Endothelial cell (in vitro differentiated cells): ENCODE measurements around the gene RBM19. TPM values are rescaled to one million over a fixed set of nuclear protein-coding genes. Genes with fewer than 3 reads are reported as not detected.

Experiments used
- DNase-seq: peaks from one replicate; pipeline ENCODE4 v3.0.0; 2021; ENCODE audit warnings: low spot score
- H3K27ac Mint-ChIP-seq: one replicate; pipeline ENCODE4 v1.8.0; 2021; ENCODE audit warnings: mixed read lengths, inconsistent platforms; ENCODE audit not compliant: unreplicated experiment
- H3K27me3 Mint-ChIP-seq: one replicate; pipeline ENCODE4 v1.8.0; 2021; ENCODE audit warnings: mild to moderate bottlenecking, moderate library complexity, mixed read lengths, inconsistent platforms; ENCODE audit not compliant: unreplicated experiment
- H3K36me3 Mint-ChIP-seq: one replicate; pipeline ENCODE4 v1.8.0; 2021; ENCODE audit warnings: mild to moderate bottlenecking, low read depth, mixed read lengths, inconsistent platforms; ENCODE audit not compliant: unreplicated experiment
- H3K4me1 Mint-ChIP-seq: one replicate; pipeline ENCODE4 v1.8.0; 2021; ENCODE audit warnings: mild to moderate bottlenecking, mixed read lengths, inconsistent platforms; ENCODE audit not compliant: unreplicated experiment
- H3K4me3 Mint-ChIP-seq: one replicate; pipeline ENCODE4 v1.8.0; 2021; ENCODE audit warnings: mild to moderate bottlenecking, mixed read lengths, inconsistent platforms; ENCODE audit not compliant: unreplicated experiment
- H3K9me3 Mint-ChIP-seq: one replicate; pipeline ENCODE4 v1.8.0; 2021; ENCODE audit warnings: mixed read lengths, inconsistent platforms; ENCODE audit not compliant: unreplicated experiment
- total RNA-seq: library from RNA; stranded (reverse); fragmentation: NEBNext Ultra II Directional; extraction: Animal tissue kit (Norgen Biotek cat#: 25700); gene quantifications from one replicate; pipeline ENCODE4 v1.2.1, GENCODE V29; 2021; ENCODE audit not compliant: unreplicated experiment
- TF ChIP-seq, protein P1 (sequence below): fragments of 200-600 bp; sonication (generic); IDR thresholded peaks from one replicate; pipeline ENCODE4 v1.5.0; 2021; ENCODE audit warnings: antibody characterized with exemption; ENCODE audit not compliant: unreplicated experiment

The RBM19 gene
- total RNA-seq, 1 donor from 2014 or later: 27.4 TPM

DNA sequence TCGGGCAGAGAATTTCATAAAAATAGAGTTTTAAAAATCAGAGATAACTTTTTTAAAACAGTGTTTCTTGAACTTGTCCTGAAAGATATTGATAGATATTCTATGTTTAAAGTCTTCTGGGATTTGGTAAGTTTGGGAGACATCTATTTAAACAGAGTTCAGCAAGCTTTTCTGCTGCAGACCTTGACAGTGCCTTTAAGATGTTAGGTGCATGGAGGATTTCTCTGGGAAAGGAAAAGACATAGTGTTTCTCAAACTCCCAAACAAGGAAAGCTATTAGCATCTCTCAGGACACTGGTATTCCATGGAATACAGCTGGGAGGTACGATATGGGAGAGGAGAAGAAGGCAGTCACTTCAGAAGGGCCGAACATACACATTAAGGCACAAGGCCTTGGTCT is 97.8 kb downstream of the RBM19 start:
- Mint-ChIP-seq H3K9me3 (no peaks in the 10 kb centered on the region), H3K27me3 (peaks cover 5% of the 10 kb centered on the region), H3K27ac (no peak overlapping the region), H3K4me1 (no peaks in the 10 kb centered on the region), H3K36me3 (no peaks in the 10 kb centered on the region), H3K4me3 (no peak overlapping the region)
- DNase-seq: no peak
- TF ChIP-seq, protein P1, sequence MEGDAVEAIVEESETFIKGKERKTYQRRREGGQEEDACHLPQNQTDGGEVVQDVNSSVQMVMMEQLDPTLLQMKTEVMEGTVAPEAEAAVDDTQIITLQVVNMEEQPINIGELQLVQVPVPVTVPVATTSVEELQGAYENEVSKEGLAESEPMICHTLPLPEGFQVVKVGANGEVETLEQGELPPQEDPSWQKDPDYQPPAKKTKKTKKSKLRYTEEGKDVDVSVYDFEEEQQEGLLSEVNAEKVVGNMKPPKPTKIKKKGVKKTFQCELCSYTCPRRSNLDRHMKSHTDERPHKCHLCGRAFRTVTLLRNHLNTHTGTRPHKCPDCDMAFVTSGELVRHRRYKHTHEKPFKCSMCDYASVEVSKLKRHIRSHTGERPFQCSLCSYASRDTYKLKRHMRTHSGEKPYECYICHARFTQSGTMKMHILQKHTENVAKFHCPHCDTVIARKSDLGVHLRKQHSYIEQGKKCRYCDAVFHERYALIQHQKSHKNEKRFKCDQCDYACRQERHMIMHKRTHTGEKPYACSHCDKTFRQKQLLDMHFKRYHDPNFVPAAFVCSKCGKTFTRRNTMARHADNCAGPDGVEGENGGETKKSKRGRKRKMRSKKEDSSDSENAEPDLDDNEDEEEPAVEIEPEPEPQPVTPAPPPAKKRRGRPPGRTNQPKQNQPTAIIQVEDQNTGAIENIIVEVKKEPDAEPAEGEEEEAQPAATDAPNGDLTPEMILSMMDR: no peak

DNA sequence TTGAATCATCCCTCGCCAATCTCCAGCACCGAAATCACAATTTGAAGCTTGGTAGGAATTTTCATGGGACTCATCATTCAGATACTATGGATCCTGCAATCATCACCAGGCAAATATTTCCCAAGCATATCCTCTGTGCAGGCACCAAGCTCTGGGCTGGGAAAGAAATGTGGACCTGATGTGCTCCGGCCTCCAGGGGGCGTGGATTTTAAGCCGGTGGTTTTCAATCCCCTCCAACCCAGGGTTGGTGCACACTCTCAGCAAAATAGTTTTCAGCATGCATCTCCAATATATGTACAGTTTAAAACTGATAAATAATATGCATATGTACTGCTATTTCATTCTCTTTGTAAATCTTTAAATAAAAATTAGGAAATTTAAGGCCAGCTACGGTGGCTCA is 98.9 kb downstream of the RBM19 start:
- Mint-ChIP-seq H3K4me3 (no peak overlapping the region), H3K27ac (no peak overlapping the region), H3K9me3 (no peaks in the 10 kb centered on the region), H3K27me3 (peaks cover 5% of the 10 kb centered on the region), H3K36me3 (no peaks in the 10 kb centered on the region), H3K4me1 (peaks cover 5% of the 10 kb centered on the region)
- TF ChIP-seq, protein P1: peak; percentile 65
- DNase-seq: peak; percentile 50

DNA sequence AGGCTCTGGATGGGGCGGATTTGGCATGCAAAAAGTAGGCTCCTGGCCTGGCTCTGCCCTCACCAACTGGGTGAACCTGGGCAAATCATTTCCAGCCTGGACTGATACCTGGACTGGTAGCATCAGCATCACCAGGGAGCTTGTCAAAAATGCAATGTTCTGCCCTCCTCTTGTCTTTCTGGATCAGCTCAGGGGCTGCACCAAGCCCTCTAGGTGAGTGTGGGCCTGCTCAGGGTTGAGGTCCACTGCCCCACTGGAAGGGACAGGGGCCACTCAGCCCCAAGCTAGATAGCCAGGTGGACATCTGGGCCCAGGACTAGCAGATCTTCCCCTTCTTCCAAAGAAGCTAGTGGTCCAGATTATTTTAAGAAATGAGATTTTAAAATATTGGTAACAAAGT is 99.6 kb downstream of the RBM19 start:
- no peaks in the 10 kb centered on the region for H3K36me3 Mint-ChIP-seq

DNA sequence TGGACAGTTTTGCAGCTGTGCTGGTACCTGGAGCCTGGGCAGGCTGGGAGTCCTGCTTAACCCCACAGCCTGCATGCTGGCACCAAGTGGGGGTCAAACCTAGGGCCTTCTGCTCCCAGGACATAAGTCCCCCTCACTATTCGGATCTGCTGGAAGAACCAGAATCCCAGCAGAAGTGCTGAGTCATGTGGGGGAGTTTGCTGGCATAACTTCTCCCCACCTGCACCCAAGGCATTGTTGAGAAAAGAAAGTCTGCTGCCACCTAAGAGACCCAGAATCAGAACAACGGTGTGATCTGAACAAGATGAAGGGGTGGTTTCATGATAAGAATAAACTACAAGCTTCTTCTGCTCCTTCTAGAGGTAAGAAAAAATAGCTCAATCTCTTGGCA is 102.7 kb downstream of the RBM19 start:
- TF ChIP-seq, protein P1: no peak
- Mint-ChIP-seq H3K9me3 (no peaks in the 10 kb centered on the region), H3K4me1 (peaks cover 5% of the 10 kb centered on the region)

More for the DNA sequence above, 99.6 kb downstream of the RBM19 start:
- no peak overlapping the region for H3K27ac Mint-ChIP-seq
- H3K4me1 Mint-ChIP-seq: peaks cover 5% of the 10 kb centered on the region
- no peaks in the 10 kb centered on the region for H3K9me3 Mint-ChIP-seq
- TF ChIP-seq, protein P1: no peak
- no peak overlapping the region for H3K4me3 Mint-ChIP-seq
- H3K27me3 Mint-ChIP-seq: peaks cover 5% of the 10 kb centered on the region
- DNase-seq: no peak

DNA sequence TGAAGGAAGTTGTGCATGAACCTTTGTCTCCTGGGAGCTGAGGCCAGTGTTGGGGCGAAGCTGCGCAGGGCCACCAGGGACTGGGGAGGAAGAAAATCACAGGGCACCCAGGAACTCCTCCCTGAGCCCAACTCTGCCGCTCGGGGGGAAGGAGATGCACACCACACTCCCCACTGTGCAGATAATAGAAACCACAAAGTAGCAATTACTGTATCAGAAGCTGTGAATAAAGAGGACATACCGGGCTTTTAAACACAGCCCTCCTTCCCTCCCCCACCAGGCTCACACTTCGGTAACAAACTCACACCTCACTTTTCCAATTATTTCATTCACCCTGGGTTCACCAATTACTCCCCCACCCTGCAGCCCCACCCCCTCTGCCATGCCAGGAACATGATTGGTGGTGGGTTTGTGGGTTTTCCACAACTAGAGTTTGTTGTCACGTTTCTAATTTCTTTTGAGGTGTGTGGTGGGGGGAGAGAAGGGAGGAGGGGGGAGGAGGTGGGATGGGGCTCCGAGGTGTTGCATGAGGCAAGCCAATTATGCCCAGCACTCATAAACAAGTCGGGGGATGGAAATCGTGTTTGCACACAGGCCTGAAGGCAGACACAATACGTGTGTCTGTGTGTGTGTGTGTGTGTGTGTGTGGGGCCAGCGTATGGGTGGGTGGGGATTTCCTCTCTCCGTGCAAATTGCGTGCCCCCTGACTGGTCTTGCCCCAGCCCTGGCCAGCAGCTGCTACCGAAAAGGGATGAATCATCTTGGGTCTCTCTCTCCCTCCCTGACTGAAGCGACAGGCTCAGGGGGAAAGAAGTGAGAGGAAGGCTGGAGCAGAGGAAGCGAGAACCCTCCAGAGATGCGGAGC is 103.3 kb downstream of the RBM19 start:
- TF ChIP-seq, protein P1: no peak

More for the DNA sequence above, 102.7 kb downstream of the RBM19 start:
- Mint-ChIP-seq H3K27ac (no peak overlapping the region), H3K27me3 (peaks cover 8% of the 10 kb centered on the region), H3K36me3 (no peaks in the 10 kb centered on the region), H3K4me3 (no peak overlapping the region)
- no peak for DNase-seq

More for the DNA sequence above, 103.3 kb downstream of the RBM19 start:
- DNase-seq: no peak
- H3K27me3 Mint-ChIP-seq: peaks cover 8% of the 10 kb centered on the region
- no peak overlapping the region for H3K4me3 Mint-ChIP-seq
- no peaks in the 10 kb centered on the region for H3K9me3 Mint-ChIP-seq
- H3K4me1 Mint-ChIP-seq: peaks cover 5% of the 10 kb centered on the region
- H3K36me3 Mint-ChIP-seq: peaks cover 4% of the 10 kb centered on the region
- H3K27ac Mint-ChIP-seq: no peak overlapping the region
